Endothelial cell of umbilical vein (primary cell): ENCODE data around the gene TRIM14.

Experiments used
- CTCF ChIP-seq, 2 donors: IDR thresholded peaks; 1 replicate in 1 of 2; 2 replicates in 1 of 2; pipeline ENCODE4 v1.5.1; 2011; ENCODE audit warnings: low read length in 2 of 2, mild to moderate bottlenecking in 2 of 2, moderate library complexity in 2 of 2, control low read depth in 1 of 2, inconsistent platforms in 1 of 2, low read depth in 1 of 2; ENCODE audit not compliant: insufficient read depth in 1 of 2; ENCODE audit errors: extremely low read depth in 1 of 2
- JUN ChIP-seq: IDR thresholded peaks from 2 replicates; pipeline ENCODE4 v1.6.1; 2011; ENCODE audit warnings: borderline replicate concordance, low read depth; ENCODE audit not compliant: insufficient read length, insufficient read depth
- POLR2A ChIP-seq: IDR thresholded peaks from 2 replicates; pipeline ENCODE4 v1.6.1; 2012; ENCODE audit warnings: low read depth, mild to moderate bottlenecking, control low read depth, low read length
- POLR2AphosphoS5 ChIP-seq: IDR thresholded peaks from 2 replicates; pipeline ENCODE4 v1.6.1; 2012; ENCODE audit warnings: low read depth, mild to moderate bottlenecking, control low read depth, low read length, moderate library complexity; ENCODE audit not compliant: insufficient read depth

GRCh38 chr9:98049288-98050072 is 69.5 kb downstream of the TRIM14 start:
- no peak for TF ChIP-seq POLR2AphosphoS5
- TF ChIP-seq POLR2A: no peak
- TF ChIP-seq CTCF (IDR thresholded peaks at IDR 0.05; ENCODE audit: extremely low read depth in 1 of 2, insufficient read depth in 1 of 2, low read depth in 1 of 2, low read length in 2 of 2): no peak
- no peak for TF ChIP-seq JUN
